A549 (cell line): ENCODE results near the gene RAB10. TPM values are rescaled to one million over a fixed set of nuclear protein-coding genes. Genes with fewer than 3 reads are reported as not detected.

Experiments used
- ATAC-seq, 2 experiments: fragments of 200-7000 bp in 1 of 2; fragments of >200 bp in 1 of 2; cut with Nextera tagmentation in 1 of 2; cut with Tn5 transposase in 1 of 2; 3 replicates each; pipeline versions ENCODE4 v1.8.0 to v1.9.1; 2018 to 2020; ENCODE audit warnings: mild to moderate bottlenecking in 1 of 2, moderate library complexity in 1 of 2
- CTCF ChIA-PET: fragments of 300-600 bp; sonication (Branson Sonifier 250); formaldehyde crosslinking; extraction: SDS; loops from one replicate; lab custom pipeline; 2021; ENCODE audit warnings: antibody characterized with exemption, inconsistent platforms; lab: Yijun Ruan, JAX
- POLR2A ChIA-PET: fragments of 350-600 bp; formaldehyde crosslinking; extraction: SDS; loops from one replicate; lab custom pipeline; 2021; ENCODE audit warnings: antibody characterized with exemption, inconsistent platforms; lab: Yijun Ruan, JAX
- DNase-seq, 2 experiments: peaks; one replicate each; pipeline versions ENCODE4 v3.0.0 to v3.0.0-alpha.2; 2011 to 2016; ENCODE audit warnings: low read depth in 1 of 2, low spot score in 1 of 2
- FAIRE-seq: peaks from 2 replicates; lab custom pipeline; 2011; peaks lifted over from hg19 to GRCh38; lab: Jason Lieb, UNC
- H3K27ac ChIP-seq, 2 experiments: fragments of >200 bp; sonication (Bioruptor Twin); formaldehyde crosslinking; 3 replicates each; pipeline ENCODE4 v1.5.1; 2016 to 2017
- H3K4me1 ChIP-seq: fragments of >200 bp; sonication (Bioruptor Twin); formaldehyde crosslinking; 3 replicates; pipeline ENCODE4 v1.6.1; 2016
- H3K4me2 ChIP-seq: fragments of >200 bp; sonication (Bioruptor Twin); formaldehyde crosslinking; 3 replicates; pipeline ENCODE4 v1.6.1; 2016
- H3K4me3 ChIP-seq: fragments of >200 bp; sonication (Bioruptor Twin); formaldehyde crosslinking; 3 replicates; pipeline ENCODE4 v1.5.1; 2016
- H3K9me3 ChIP-seq: fragments of >200 bp; sonication (Bioruptor Twin); formaldehyde crosslinking; 3 replicates; pipeline ENCODE4 v1.6.1; 2016
- BHLHE40 ChIP-seq: IDR thresholded peaks from 2 replicates; pipeline ENCODE4 v1.6.1; 2012; ENCODE audit warnings: low read depth, low read length, inconsistent platforms
- CBX8 ChIP-seq: fragments of 200-600 bp; sonication (generic); IDR thresholded peaks from 2 replicates; pipeline ENCODE4 v1.6.1; 2016
- CEBPB ChIP-seq, 2 experiments: fragments of >200 bp in 1 of 2; sonication (Bioruptor Twin) in 1 of 2; formaldehyde crosslinking in 1 of 2; IDR thresholded peaks; 2 replicates each; pipeline ENCODE4 v1.6.1; 2012 to 2016
- ELK1 ChIP-seq: fragments of 150-350 bp; IDR thresholded peaks from 2 replicates; pipeline ENCODE4 v1.6.1; 2014; ENCODE audit warnings: low read depth, mild to moderate bottlenecking, low read length
- ESRRA ChIP-seq: fragments of 150-350 bp; IDR thresholded peaks from 2 replicates; pipeline ENCODE4 v1.6.1; 2014; ENCODE audit warnings: mild to moderate bottlenecking, low read length, borderline replicate concordance
- FOSL2 ChIP-seq, 2 experiments: fragments of 450-650 bp in 1 of 2; fragments of >200 bp in 1 of 2; sonication (Bioruptor Twin) in 1 of 2; formaldehyde crosslinking; IDR thresholded peaks; 2 replicates each; pipeline versions ENCODE4 v1.5.0 to v1.6.1; 2016 to 2020; ENCODE audit warnings: mild to moderate bottlenecking in 1 of 2, moderate library complexity in 1 of 2
- HDAC2 ChIP-seq: fragments of 200-600 bp; sonication (generic); IDR thresholded peaks from 2 replicates; pipeline ENCODE4 v1.6.1; 2016
- HES2 ChIP-seq: fragments of >200 bp; sonication (Bioruptor Twin); formaldehyde crosslinking; IDR thresholded peaks from 2 replicates; pipeline ENCODE4 v1.6.1; 2016
- HOXB5 ChIP-seq: fragments of 250-450 bp; sonication (Bioruptor Pico); IDR thresholded peaks from 2 replicates; pipeline ENCODE4 v1.5.0; 2020; ENCODE audit warnings: mild to moderate bottlenecking, moderate library complexity
- JUN ChIP-seq, 2 experiments: fragments of >200 bp; sonication (Bioruptor Twin); formaldehyde crosslinking; IDR thresholded peaks; 2 replicates in 1 of 2; 3 replicates in 1 of 2; pipeline ENCODE4 v1.6.1; 2016 to 2017
- KDM5A ChIP-seq: fragments of 200-600 bp; sonication (generic); IDR thresholded peaks from 2 replicates; pipeline ENCODE4 v1.6.1; 2016; ENCODE audit warnings: antibody characterized with exemption, mild to moderate bottlenecking
- MAX ChIP-seq: IDR thresholded peaks from 2 replicates; pipeline ENCODE4 v1.6.1; 2012
- MYC ChIP-seq: IDR thresholded peaks from 2 replicates; pipeline ENCODE4 v1.6.1; 2012; ENCODE audit warnings: mild to moderate bottlenecking, inconsistent platforms, low read length, improper control_type of control experiment, borderline replicate concordance
- NFE2L2 ChIP-seq: fragments of 150-350 bp; conservative IDR thresholded peaks from 2 replicates; pipeline ENCODE4 v1.6.1; 2014; ENCODE audit warnings: low read length
- PBX3 ChIP-seq: IDR thresholded peaks from 2 replicates; pipeline ENCODE4 v1.6.1; 2012
- RARB ChIP-seq: fragments of 250-450 bp; sonication (Bioruptor Pico); IDR thresholded peaks from 2 replicates; pipeline ENCODE4 v1.8.0; 2021; ENCODE audit warnings: mild to moderate bottlenecking, moderate library complexity
- REST ChIP-seq: fragments of 200-600 bp; sonication (generic); IDR thresholded peaks from 2 replicates; pipeline ENCODE4 v1.6.1; 2016; ENCODE audit warnings: antibody characterized with exemption, mild to moderate bottlenecking, moderate library complexity
- RFX5 ChIP-seq: fragments of 450-650 bp; IDR thresholded peaks from 2 replicates; pipeline ENCODE4 v1.7.1; 2014; ENCODE audit warnings: antibody characterized with exemption, mild to moderate bottlenecking, moderate library complexity
- SREBF2 ChIP-seq: fragments of 450-650 bp; IDR thresholded peaks from 2 replicates; pipeline ENCODE4 v1.6.1; 2014; ENCODE audit warnings: mild to moderate bottlenecking, moderate library complexity
- TP53 ChIP-seq: fragments of 250-450 bp; sonication (Bioruptor Pico); IDR thresholded peaks from 2 replicates; pipeline ENCODE4 v1.5.0; 2021; ENCODE audit warnings: mild to moderate bottlenecking, moderate library complexity
- WGBS: methylation state at CpG from one replicate; pipeline ENCODE4 v1.1.6; 2017; ENCODE audit errors: missing lambda C conversion rate; 5-methylcytosine and 5-hydroxymethylcytosine counted together
- polyA plus RNA-seq, 4 experiments: library from polyadenylated mRNA; depleted of rRNA in 3 of 4; stranded (reverse); fragments of >200 nt; fragmentation: RNase III in 1 of 4; extraction: RNeasy Plus Mini Kit Qiagen cat#74134 plus additional on column Dnase treatment in 1 of 4; gene quantifications; 2 replicates in 3 of 4; 3 replicates in 1 of 4; pipeline ENCODE4 v1.2.3, GENCODE V29; 2011 to 2017

The RAB10 gene
- polyA plus RNA-seq, 2 of the 4 experiments (the other 2 are of a cell fraction): 272 to 692 TPM

- WGBS: 83% methylated on average over 29 of the region's 46 CpGs
- POLR2A ChIA-PET: interaction anchor here (0.5 kb wide), 1 partner anchor 50 kb away, joined by 7 read pairs; no protein-coding TSS in a partner anchor
- H3K4me2 ChIP-seq: peak overlapping the region; percentile 88
- H3K4me3 ChIP-seq: peak overlapping the region; percentile 68
- CTCF ChIA-PET: interaction anchor here (0.6 to 6.2 kb wide), 3 partner anchors 11 to 310 kb away, joined by 3 to 77 read pairs (median 4); no protein-coding TSS in a partner anchor
- no peaks in the 10 kb centered on the region for H3K9me3 ChIP-seq
- ATAC-seq (no peak; a peak in 1 of 6 replicates), FAIRE-seq (no peak), DNase-seq (no peak)
- peak overlapping the region; percentile 76 to 93; a peak in 5 of 6 replicates for H3K27ac ChIP-seq
- H3K4me1 ChIP-seq: peaks cover 9% of the 10 kb centered on the region; the same call in 1 of the 3 replicates
- TF ChIP-seq SREBF2 (no peak), HDAC2 (no peak), MYC (no peak), REST (no peak), FOSL2 (IDR thresholded peaks at IDR 0.05) (no peak), FOSL2 (CRISPR knock-in tag; IDR thresholded peaks at IDR 0.05) (no peak), RARB (CRISPR knock-in tag) (no peak), PBX3 (no peak), CEBPB (IDR thresholded peaks at IDR 0.05) (no peak), JUN (IDR thresholded peaks at IDR 0.05) (no peak), KDM5A (no peak), TP53 (CRISPR knock-in tag) (no peak), NFE2L2 (no peak), HES2 (no peak)
Measured at GRCh38 chr2:26173776-26174482, 140.0 kb downstream of the RAB10 start.

GRCh38 chr2:26174691-26175465 lies 141.0 kb downstream of the RAB10 start:
- 81% methylated on average over 10 of the region's 10 CpGs for WGBS
- no peak for FAIRE-seq
- H3K4me3 ChIP-seq: no peak overlapping the region
- no peak for ATAC-seq
- TF ChIP-seq RFX5 (no peak), HOXB5 (no peak), ESRRA (no peak), BHLHE40 (no peak), CEBPB (IDR thresholded peaks at IDR 0.05) (no peak), MAX (no peak), HES2 (no peak), CBX8 (no peak), TP53 (CRISPR knock-in tag) (no peak), ELK1 (no peak)
- TF ChIP-seq, all 56 proteins: peak for 0
- Histone ChIP-seq H3K4me1 (peaks cover 14% of the 10 kb centered on the region; the same call in 1 of the 3 replicates), H3K4me2 (no peak overlapping the region), H3K27ac (no peak overlapping the region), H3K9me3 (no peaks in the 10 kb centered on the region)
- CTCF ChIA-PET: interaction anchor here (0.9 to 6.2 kb wide), 4 partner anchors 10 to 224 kb away, joined by 3 to 77 read pairs (median 4); no protein-coding TSS in a partner anchor
- POLR2A ChIA-PET: interaction anchor here (1.8 kb wide), 1 partner anchor 10 kb away, joined by 9 read pairs; no protein-coding TSS in a partner anchor
- no peak for DNase-seq
